Measurements from ENCODE around the gene BFSP2. TPM values are rescaled to one million over a fixed set of nuclear protein-coding genes. Genes with fewer than 3 reads are reported as not detected.
"Not testable (repeated sequence)": the region's sequence is repeated elsewhere in the genome, so short reads cannot be mapped to it uniquely, and the experiment has no call there.

Gene BFSP2
- total RNA-seq, 1 donor from 2014 or later, result not detected

DNA sequence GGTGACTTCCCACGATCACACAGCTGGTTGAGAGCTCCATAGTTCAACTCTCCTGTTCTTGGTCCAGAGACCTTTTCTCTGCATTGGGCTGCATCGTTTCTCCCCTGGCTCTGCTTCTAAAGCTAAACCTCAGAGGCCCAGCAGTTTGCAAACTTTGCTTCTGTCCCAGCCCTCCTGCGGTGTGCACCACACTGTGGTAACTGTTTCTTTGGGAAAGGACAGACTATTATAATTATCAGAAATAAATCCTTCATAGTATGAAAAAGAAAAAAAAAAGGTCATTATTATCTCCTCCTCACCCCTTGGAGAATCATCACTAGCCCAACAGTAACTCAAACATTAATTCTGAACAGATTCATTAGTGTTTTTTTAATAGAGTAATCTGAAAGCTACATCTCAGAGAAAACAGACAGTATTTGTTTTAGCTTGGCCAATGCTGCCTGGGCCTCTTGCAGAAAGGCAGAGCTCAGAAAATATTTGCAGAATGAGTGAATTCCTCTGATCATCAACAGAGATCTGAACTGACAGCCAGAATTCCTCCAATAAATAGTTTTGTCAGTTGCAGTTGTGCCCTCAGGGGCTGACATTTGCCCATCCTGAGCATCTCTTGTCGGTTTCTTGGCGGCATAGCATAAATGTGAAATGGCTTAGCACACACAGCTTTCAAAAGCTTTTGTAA is 52.9 kb downstream of the BFSP2 start:
- FAIRE-seq (no peak), DNase-seq (ENCODE audit: low spot score in 2 of 2) (no peak)

DNA sequence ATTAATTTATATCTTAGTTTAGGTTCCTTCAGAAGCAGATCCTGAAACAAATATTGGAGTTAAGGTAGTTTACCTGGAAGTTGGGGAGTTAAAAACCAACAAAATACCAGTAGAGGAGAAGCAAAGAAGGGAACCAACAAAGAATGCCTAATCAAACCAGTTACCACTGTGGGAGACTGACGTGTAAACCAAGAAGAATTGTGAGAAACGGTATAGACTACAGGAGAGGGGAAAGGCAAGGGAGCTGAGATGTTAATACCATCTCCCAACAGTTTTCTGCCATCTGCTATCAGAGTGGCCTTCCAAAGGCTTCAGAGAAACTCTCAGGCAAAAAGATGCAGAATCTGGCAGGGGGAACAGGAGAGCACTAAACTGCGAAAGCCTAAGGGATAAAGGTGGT is 53.5 kb downstream of the BFSP2 start:
- FAIRE-seq (no peak), DNase-seq (ENCODE audit: low spot score in 2 of 2) (no peak)

DNA sequence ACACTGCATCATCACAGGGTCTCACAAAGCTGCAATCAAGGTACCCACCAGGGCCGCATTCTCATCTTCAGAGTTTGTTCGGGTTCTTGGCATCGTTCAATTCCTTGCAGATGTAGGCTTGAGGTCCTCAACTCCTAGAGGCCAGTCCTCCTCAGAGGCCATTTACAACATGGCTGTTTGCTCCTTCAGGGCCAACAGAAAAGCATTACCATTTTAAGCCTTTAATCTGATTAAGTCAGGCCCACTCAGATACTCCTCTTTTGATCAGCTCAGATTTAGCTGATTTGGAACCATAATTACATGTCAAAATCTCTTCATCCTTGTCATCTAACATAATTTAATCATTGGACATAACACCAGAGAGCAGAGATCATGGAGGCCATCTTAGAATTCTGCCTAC is 55.4 kb downstream of the BFSP2 start:
- FAIRE-seq (no peak), DNase-seq (ENCODE audit: low spot score in 2 of 2) (no peak)

DNA sequence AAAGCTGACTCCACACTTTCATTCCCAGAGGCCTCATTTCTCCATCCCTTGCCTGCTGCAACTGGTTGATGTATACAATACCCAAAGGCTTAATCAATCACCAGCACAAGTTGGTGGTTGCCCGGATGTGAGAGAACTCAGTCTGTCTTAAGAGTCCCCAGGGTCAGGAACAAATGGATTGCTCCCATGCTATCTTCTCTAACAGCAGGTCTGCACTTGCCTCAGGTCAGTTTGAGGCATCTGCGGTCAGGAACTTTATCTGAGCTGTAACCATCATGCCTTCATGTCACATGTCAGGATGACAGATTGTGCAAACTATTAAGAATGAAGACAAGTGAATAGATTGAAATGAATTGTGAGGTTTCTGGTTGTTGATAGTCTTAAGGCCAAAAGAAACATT is 56.1 kb downstream of the BFSP2 start:
- DNase-seq (ENCODE audit: low spot score in 2 of 2) (no peak), FAIRE-seq (no peak)

DNA sequence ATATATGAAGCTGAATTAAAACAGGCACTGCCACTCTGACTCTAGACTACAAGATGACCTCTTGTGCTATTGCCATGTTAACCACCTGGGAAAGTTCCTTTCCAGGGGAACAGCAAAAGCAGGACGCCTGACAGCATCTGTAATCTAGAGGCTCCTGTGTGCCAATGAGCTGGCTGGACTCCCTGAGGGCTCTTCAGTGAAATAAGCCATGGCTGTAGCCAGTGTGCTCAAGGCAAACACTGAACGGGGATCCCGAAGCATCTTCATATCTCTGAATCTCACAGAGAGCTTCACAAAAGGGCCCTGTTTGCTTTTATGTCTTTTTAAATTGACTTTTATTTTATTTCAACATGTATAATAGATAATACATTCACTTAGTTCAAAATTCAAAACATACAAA is 57.2 kb downstream of the BFSP2 start:
- FAIRE-seq (no peak), DNase-seq (ENCODE audit: low spot score in 2 of 2) (no peak)

DNA sequence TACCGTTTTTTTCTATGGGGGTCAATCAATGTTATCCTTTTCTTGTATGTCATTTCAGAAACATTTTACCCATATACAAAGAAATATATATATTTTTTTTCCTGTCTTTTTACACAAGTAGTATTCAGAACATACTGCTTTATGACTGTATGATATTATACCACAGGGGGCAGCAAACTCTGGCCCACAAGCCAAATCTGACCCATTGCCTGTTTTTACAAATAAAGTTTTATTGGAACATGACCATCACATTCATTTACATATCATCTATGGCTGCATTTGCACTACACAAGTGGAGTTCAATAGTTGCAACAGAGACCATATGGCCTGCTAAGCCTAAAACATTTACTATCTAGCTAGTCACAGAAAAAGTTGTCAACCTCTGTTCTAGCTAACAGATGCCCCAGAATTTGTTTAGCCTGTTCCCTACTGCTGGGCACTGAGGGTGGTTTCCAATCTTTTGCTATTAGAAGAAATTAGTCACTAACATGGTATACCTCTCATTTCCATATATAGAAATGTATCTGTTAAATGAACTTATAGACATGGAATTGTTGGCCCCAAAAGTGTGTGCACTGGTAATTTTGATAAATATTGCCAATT is 57.7 kb downstream of the BFSP2 start:
- FAIRE-seq, result no peak

DNA sequence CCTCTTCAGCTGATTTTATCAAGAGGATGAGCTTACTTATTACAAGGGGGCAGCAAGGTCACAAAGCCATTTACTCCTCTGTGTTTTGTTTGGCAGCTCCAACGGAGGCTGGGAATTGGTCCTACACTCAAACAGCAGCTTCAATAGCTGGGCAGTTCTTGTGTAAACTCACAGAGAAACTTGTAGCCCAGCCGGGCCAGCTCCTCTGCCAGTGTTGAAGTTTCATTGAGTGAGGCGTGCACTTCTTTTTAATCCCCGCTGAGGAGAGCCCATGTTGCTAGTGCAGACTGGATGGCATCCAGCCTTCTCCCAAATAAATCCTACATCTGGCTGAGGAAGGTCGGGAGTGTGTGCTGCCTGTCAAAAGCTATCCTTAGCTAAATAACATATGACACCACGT is 59.5 kb downstream of the BFSP2 start:
- FAIRE-seq, result no peak

More for the DNA sequence above, 57.7 kb downstream of the BFSP2 start:
- DNase-seq (ENCODE audit: low spot score in 2 of 2), result no peak

DNA sequence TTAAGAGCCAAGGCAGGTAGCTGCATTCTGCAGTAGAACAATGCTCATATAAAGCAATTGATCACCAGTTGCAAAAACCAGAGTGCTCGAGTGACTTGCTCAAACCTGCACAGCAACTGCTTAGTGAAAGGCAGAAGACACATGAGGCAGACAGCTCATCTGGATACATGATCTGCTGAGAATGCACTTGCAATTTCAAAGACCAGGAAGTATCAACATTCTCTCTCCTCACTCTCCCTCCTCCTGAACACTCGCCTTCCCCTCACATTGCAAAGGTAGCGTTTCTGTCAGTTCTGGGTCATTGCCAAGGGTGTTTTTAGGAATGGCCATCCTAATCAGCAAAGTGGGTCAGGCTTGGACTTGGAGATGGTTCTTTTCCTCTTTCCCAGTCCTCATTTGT is 61.0 kb downstream of the BFSP2 start:
- DNase-seq (ENCODE audit: low spot score in 2 of 2), result no peak
- no peak for FAIRE-seq

More for the DNA sequence above, 59.5 kb downstream of the BFSP2 start:
- no peak for DNase-seq (ENCODE audit: low spot score in 2 of 2)

DNA sequence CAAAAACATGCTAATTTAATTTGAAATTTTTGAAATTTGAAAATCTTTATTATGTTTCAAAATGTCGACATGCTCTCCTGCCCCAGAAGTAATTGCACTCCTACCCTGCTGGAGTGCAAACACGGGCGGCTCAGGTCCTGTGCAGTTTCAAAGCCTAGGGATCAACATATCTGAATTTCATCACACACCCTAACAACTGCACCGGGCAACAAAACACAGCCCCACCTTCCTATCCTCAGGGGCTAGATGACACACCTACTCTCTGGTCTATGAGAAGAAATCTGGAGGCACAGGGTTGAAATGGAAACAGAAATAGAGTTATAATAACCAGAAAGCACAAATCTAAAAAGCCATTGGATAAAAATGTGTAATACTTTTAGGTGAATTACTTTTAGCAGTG is 61.4 kb downstream of the BFSP2 start:
- DNase-seq (ENCODE audit: low spot score in 2 of 2), result no peak
- no peak for FAIRE-seq

DNA sequence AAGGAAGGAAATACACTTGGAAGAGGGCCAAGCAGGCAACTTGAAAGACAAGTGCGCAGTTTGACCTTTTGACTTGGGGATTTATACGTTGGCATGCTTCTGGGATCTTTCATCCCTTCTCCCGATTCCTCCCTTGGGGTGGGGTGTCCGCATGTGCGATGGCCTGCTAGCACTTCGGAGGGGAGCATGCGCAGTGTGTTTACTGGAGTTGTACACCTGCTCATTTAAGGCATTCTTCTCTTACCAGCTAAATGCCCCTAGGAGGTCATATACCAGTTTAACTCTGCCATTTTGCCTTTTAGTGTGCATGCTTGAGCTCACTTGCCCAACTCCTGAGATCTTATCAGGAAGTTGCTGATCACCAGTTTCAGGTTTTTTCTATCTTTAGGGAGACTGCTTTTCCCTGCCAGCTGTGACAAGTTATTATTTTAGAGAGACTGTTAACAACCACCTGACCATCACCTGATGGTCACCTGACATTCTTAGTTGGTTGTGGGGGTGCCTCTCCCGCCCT is 63.5 kb downstream of the BFSP2 start:
- no peak for FAIRE-seq
- no peak for DNase-seq (ENCODE audit: low spot score in 2 of 2)

DNA sequence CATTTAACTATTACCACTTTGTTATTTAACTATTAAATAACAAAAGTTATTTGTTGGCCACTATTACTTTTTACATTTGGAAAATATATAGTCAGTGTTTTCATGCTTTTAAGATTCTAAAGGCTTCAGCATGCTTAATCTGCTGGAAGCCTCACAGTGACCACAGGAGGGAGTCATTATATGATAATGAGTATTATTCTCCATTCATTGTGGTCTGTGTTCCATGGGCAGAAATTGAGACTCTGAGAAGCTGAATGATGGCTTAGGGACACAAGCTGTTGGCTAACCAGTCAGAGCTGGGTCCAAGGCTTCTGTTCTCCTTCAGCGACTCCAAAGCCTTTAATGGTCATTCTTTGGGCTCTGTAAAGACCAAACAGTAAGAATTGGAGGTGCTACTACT is 64.7 kb downstream of the BFSP2 start:
- no peak for FAIRE-seq

DNA sequence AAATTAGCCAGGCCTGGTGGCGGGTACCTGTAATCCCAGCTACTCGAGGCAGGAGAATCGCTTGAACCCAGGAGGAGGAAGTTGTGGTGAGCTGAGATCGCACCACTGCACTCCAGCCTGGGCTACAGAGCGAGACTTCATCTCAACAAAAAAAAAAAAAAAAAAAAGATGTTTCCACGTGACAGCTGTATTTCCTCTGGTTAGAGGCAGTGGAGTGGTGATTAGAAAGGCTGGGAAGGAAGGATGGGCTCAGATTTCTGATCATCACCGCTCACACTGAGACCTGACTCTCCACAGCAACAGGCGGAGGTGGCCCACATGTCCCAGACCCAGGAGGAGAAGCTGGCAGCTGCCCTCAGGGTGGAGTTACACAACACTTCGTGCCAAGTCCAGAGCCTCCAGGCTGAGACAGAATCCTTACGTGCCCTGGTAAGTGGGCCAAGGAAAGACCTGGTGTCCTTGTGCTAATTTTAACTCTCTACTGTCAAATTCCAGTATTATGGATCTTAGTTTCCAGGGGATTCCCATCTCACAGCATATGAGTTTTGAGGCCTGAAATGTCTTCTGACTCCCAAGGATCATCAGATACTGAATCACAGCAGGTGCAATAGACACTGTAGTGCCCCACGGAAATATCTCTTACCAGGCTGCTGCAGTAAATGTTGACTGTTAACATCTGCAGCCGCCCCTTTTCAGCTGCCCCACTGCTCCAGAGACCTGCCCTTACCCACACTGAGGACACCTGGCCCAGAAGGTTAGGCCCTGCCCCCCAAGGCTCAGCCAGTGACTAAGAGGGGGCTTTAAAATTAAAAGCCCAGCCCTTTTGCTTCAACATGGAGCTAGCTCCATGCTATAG is 66.9 kb downstream of the BFSP2 start:
- DNase-seq (ENCODE audit: low spot score in 2 of 2), result no peak
- FAIRE-seq, result no peak

More for the DNA sequence above, 64.7 kb downstream of the BFSP2 start:
- DNase-seq (ENCODE audit: low spot score in 2 of 2), result no peak

DNA sequence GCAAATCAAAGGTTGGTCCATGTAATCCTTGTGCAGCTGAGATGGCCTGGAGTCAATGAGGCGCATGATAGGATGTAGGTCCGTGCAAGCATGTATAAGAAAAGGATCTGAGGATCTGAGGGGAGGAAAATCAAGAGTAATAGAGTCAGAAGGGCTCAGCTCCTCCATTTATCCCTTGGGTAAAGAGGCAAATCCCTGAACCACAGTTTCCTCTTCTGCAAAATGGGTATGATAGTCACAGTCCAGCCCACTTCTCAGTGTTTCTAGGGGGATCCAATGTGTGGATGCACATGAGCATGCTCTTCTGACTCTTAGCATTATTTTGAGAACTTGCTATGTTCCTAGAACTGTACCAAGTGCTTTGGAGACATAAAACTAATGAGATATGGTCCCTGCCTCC is 67.9 kb downstream of the BFSP2 start:
- FAIRE-seq, result no peak

DNA sequence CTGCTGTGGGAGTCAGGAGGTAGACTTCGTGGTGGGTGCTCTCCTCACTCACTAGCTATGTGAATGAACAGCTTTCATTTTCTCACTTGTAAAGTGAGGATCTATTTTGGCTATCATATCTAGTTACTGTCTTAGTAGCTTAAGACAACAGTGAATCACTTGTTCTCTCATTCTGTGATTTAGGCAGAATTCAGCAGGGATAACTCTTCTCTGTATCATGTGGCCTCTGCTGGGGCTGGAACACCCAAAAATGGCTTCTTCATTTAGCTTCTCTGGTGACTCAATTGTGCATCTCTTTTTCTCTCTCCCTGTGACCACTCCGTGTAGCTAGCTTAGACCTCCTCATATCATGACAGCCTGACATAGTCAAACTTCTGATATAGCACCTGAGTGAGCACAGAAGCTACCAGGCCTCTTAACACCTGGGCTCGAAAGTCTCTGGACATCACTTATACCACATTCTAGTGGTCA is 68.4 kb downstream of the BFSP2 start:
- DNase-seq (ENCODE audit: low spot score in 2 of 2), result no peak
- no peak for FAIRE-seq

More for the DNA sequence above, 67.9 kb downstream of the BFSP2 start:
- DNase-seq (ENCODE audit: low spot score in 2 of 2), result no peak

DNA sequence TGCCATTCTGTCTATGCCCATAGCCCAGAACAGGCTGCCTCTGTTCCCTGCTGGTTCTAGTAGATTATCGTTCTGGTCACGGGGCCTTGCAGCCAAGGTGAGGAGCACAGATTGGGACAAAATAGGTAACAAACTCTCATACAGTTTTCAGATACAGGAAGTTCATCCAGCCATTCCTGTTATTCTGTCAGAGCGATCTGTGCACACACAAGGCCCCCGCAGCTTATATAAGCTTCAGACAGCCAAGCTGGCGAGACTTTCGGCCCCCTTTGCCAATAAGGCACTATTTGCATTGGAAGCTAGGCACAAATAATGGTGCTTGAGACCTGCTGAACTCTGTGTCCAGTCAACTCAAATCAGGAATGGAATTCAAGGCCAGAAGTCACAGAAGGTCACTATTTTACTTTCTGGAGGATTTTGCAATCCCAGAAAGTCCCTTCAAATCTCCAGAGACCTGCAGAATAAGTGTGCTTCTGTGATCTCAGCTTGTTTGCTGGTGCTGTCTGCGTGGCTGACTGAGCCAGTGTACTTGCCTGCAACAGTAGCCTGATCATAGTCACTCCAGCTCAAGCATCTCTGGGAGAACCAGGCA is 69.4 kb downstream of the BFSP2 start:
- no peak for FAIRE-seq
- DNase-seq (ENCODE audit: low spot score in 2 of 2), result no peak

DNA sequence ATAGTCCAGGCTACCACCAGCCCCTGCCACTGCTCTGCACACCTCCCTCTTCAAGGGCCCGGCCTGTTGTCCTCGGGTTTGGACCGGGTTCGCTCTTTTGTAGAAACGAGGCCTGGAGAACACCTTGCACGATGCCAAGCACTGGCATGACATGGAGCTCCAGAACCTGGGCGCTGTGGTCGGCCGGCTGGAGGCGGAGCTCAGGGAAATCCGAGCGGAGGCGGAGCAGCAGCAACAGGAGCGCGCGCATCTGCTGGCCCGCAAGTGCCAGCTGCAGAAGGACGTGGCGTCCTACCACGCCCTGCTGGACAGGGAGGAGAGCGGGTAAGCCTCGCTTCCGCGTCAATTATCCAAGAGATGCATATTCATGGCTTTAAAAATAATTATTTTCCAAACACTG is 72.4 kb downstream of the BFSP2 start:
- DNase-seq (ENCODE audit: low spot score in 2 of 2) (no peak), FAIRE-seq (no peak)

DNA sequence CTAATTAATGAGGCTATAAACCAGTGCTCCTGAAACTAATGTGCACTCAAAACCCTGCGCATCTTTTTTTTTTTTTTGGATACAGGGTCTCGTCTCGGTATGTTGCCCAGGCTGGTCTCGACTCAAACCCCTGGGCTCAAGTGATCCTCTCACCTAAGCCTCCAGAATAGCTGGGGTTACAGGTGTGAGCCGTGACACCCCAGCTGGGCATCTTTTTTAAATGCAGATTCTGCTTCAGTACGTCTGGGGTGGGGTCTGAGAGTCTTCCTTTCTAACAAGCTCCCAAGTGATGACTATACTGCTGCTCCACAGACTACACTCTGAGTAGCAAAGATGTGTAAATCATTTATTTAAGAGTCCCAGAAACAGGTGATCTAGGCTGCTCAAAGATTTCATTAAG is 73.0 kb downstream of the BFSP2 start:
- FAIRE-seq, result no peak

DNA sequence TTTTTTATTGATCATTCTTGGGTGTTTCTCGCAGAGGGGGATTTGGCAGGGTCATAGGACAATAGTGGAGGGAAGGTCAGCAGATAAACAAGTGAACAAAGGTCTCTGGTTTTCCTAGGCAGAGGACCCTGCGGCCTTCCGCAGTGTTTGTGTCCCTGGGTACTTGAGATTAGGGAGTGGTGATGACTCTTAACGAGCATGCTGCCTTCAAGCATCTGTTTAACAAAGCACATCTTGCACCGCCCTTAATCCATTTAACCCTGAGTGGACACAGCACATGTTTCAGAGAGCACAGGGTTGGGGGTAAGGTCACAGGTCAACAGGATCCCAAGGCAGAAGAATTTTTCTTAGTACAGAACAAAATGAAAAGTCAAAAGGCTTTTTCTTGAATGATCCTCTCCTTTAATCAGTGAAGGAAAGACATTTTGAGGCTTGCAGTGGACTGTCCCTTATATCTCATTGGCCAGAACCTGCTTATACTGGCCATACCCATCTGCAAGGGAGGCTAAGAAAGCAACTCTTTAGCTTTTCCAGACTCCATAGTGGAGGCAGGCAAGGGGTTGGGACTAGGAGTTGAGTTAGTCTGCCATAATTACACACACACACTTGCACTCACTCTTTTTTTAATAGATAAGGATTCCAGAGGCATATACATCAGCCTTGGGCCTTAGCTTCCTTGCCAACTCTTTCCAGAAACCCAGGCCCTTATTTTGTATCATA is 73.8 kb downstream of the BFSP2 start:
- FAIRE-seq; DNase-seq (ENCODE audit: low spot score in 2 of 2): not testable (repeated sequence)

More for the DNA sequence above, 73.0 kb downstream of the BFSP2 start:
- no peak for DNase-seq (ENCODE audit: low spot score in 2 of 2)

DNA sequence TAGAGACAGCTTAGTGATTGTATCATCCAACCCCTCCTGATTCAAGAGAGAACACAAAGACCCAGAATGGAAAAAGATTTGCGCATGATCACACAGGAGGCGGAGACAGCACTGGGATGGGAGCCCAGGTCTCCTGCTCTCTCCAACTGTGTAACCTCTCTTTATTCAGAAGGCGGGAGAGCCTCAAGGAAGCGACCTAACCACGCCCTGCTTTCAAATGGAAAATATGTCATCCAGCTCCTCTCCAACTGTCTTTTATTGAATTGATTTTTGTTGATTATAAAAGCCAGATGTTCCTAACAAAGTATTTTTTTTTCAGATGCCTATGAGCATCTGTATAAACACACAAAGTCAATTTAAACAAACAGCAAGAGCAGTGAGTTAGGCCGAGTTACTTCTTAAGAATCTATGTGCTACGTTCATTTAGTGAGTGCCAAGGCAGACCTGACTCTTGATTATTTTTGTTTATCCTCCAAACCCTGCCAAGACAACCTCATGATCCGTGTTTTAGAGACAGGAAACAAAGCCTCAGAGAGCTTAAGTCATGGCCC is 74.5 kb downstream of the BFSP2 start:
- DNase-seq (ENCODE audit: low spot score in 2 of 2), result peak; percentile 20 to 31

DNA sequence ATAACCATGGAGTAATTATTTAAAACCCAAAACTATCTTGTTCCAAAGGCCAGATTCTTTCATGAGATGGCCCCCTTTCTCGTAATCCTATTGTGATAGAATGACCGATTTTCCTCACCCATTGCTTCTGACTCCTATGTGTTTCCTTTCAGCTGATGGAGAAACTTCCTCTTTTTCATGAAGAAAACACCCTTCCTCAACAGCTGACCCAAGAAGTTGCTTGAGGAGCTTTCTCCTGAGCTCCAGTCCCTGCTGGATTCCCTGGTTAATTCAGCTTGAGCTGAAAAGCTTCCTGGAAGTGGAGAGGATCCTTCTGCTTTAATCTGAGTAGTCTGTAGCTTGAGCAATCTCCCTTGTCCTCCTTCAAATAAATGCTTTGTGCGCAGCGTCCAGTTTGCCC is 75.0 kb downstream of the BFSP2 start:
- DNase-seq (ENCODE audit: low spot score in 2 of 2) (no peak), FAIRE-seq (no peak)

More for the DNA sequence above, 74.5 kb downstream of the BFSP2 start:
- FAIRE-seq, result no peak
